LNCAP (cell line): Measurements from ENCODE around the gene PIP5K1B.

Experiments
- TF ChIP-seq, protein P1 (sequence below): fragments of 450-650 bp; IDR thresholded peaks from 2 replicates; pipeline ENCODE4 v1.5.1; 2017; ENCODE audit warnings: mild to moderate bottlenecking

The PIP5K1B gene

DNA sequence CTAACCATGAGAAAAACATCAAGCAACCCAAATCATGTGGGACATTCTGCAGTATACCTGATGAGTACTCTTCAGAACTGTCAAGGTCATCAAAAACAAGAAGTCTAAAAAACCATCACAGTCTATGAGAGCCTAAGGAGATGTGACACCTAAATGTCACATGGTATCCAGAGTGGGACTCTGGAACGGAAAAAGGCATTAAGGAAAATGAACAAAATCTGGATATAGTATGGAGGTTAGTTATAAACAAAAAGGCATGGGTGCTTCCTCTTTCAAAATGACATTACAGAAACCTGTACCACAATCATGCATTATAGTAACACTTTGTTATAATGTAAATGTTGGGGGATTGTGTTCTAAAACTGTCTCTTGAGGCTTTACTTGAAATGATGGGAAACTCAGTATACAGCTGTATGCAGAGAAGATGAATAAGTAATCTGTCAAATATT is 261.5 kb downstream of the PIP5K1B start:
- TF ChIP-seq, protein P1, sequence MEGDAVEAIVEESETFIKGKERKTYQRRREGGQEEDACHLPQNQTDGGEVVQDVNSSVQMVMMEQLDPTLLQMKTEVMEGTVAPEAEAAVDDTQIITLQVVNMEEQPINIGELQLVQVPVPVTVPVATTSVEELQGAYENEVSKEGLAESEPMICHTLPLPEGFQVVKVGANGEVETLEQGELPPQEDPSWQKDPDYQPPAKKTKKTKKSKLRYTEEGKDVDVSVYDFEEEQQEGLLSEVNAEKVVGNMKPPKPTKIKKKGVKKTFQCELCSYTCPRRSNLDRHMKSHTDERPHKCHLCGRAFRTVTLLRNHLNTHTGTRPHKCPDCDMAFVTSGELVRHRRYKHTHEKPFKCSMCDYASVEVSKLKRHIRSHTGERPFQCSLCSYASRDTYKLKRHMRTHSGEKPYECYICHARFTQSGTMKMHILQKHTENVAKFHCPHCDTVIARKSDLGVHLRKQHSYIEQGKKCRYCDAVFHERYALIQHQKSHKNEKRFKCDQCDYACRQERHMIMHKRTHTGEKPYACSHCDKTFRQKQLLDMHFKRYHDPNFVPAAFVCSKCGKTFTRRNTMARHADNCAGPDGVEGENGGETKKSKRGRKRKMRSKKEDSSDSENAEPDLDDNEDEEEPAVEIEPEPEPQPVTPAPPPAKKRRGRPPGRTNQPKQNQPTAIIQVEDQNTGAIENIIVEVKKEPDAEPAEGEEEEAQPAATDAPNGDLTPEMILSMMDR = no peak

DNA sequence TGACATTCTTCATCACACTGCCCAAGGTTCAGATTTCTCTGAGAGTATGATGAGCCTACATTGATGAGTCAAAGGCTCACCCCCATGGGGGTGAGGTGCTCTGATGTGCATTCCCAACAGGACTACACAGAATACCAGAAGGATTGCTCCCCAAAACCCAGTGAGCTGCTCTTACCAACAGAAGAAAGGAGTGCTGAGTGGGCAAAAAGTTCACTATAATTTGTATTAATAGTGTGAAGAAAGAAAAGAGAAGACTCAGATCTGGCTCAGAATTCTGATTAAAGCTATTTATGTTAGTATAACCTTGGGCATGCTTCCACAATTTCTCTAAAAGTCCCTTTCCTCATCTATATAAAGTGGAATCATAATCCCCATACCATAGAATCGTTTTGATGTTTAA is 262.8 kb downstream of the PIP5K1B start:
- TF ChIP-seq, protein P1 = no peak

DNA sequence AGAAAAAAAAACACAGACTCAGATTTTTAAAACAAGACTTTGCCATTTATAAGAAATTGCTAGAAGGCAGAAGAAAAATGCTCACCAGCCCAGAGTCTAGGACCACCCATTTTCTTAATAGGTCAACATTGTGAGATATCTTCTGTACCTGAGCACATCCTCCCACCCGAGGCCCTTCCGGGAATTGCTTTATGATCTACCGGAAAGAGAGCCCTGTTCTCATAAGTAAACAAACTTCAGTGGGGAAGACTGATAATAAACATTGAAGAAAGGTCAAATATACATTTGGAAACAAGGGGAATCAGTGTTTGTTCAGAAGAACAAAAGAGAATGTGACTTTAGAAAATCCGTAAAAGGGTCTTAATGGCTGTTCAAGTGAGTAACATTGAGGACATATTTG is 264.5 kb downstream of the PIP5K1B start:
- TF ChIP-seq, protein P1 = no peak

DNA sequence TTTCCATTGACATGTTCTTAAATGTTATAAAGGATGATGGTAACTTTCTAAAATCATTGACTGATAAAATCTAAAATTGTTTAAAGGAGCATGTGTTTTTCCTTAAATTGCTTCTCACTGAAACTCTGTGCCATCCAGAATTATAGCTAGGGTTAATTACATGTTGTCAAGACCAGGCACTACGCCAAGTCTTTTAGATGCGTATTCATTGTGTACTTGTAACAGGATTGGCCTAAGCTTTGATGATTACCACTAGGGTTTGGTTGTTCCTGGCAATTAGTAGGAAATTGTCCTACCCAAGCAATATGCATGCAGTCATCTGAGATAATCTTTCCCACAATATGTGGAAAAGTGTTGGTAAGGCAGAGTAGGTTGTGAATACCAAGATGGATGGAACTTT is 265.1 kb downstream of the PIP5K1B start:
- TF ChIP-seq, protein P1 = no peak

- TF ChIP-seq, protein P1 = no peak
These were observed 268.6 kb downstream of the PIP5K1B start for GRCh38 chr9:68973619-68974018.

- TF ChIP-seq, protein P1 = no peak
These were observed 269.4 kb downstream of the PIP5K1B start for GRCh38 chr9:68974431-68974830.

GRCh38 chr9:68974901-68975300 is 269.9 kb downstream of the PIP5K1B start:
- TF ChIP-seq, protein P1 = no peak

DNA sequence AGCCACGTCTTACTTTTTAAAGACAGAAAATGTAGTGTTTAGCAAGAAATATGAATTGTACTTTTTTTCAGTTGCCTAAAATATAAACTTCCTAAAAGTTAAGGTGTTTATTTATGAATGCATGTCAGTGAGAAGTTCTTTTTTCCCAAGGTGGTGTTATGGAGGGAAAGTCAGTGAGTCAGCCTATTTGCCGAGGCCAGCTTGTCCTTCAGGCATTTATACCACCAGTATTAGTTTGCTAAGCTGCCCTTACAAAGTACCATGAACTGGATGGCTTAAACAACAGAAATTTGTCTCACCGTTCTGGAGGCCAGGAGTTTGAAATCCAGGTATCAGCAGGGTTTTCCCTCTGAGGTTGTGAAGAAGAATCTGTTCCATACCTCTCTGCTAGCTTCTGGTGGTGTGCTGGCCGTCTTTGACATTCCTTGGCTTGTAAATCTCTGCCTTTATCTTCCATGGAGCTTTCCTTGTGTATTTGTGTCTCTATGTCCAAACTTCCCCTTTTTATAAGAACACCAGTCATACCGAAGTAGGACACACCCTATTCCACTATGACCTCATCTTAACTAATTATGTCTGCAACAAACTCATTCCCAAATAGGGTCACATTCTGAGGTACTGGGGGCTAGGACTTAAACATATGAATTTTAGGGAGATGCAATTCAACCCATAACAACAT is 270.5 kb downstream of the PIP5K1B start:
- TF ChIP-seq, protein P1 = no peak
